HCT116 (cell line): ENCODE results near the gene HLA-F. TPM values are rescaled to one million over a fixed set of nuclear protein-coding genes. Genes with fewer than 3 reads are reported as not detected.

ENCODE experiments used
- ATAC-seq: fragments of 200-7000 bp; cut with Tn5 transposase; 2 replicates; pipeline ENCODE4 v1.9.1; 2020; ENCODE audit warnings: mild to moderate bottlenecking, moderate library complexity
- BruUV-seq: library from RNA; stranded (reverse); fragments of 400-500 nt; replicated peaks from 2 replicates; lab custom pipeline; 2021; lab: Mats Ljungman, UMichigan
- CTCF ChIA-PET: fragments of 300-600 bp; sonication (Branson Sonifier 250); formaldehyde crosslinking; loops from one replicate; lab custom pipeline; 2021; ENCODE audit warnings: antibody characterized with exemption; lab: Charles Lee
- POLR2A ChIA-PET: fragments of 300-600, 350-600 bp; sonication (Branson Sonifier 250); formaldehyde crosslinking; loops from one replicate; lab custom pipeline; 2021; ENCODE audit warnings: antibody characterized with exemption; lab: Charles Lee
- RAD21 ChIA-PET, 2 experiments: fragments of 300-600 bp; sonication (Branson Sonifier 250); formaldehyde crosslinking; loops; one replicate each; lab custom pipeline; 2023; ENCODE audit warnings: low total read pairs in 2 of 2; ENCODE audit not compliant: uncharacterized antibody in 2 of 2, unreplicated experiment in 2 of 2, low non-redundant PET in 1 of 2; lab: Charles Lee
- DNase-seq: peaks from one replicate; pipeline ENCODE4 v3.0.0-alpha.2; 2010; ENCODE audit warnings: low read depth, low spot score
- H2AFZ ChIP-seq: fragments of 200-600 bp; shearing (Covaris generic), sonication (generic); 2 replicates; pipeline ENCODE4 v1.6.1; 2017; ENCODE audit warnings: low read depth, mixed run types, mixed read lengths, antibody characterized with exemption, low read length; ENCODE audit not compliant: poor library complexity, severe bottlenecking
- H3K27ac ChIP-seq: 2 replicates; pipeline ENCODE4 v1.5.1; 2012; ENCODE audit warnings: low read depth, low read length
- H3K27me3 ChIP-seq: fragments of 200-600 bp; sonication (generic); 2 replicates; pipeline ENCODE4 v1.6.1; 2016; ENCODE audit warnings: mixed run types, low read length, mixed read lengths; ENCODE audit not compliant: insufficient read depth
- H3K36me3 ChIP-seq, 2 experiments: fragments of 200-500 bp in 1 of 2; fragments of 200-600 bp in 1 of 2; sonication (Bioruptor generic) in 1 of 2; sonication (generic) in 1 of 2; 2 replicates each; pipeline versions ENCODE4 v1.5.1 to v1.6.1; 2014 to 2016; ENCODE audit warnings: low read length in 2 of 2, inconsistent platforms in 1 of 2, mixed read lengths in 1 of 2, mixed run types in 1 of 2; ENCODE audit not compliant: insufficient read depth in 2 of 2, control insufficient read depth in 1 of 2
- H3K4me1 ChIP-seq, 2 experiments: fragments of 200-600 bp in 1 of 2; sonication (generic) in 1 of 2; 2 replicates each; pipeline versions ENCODE4 v1.5.1 to v1.6.1; 2012 to 2017; ENCODE audit warnings: low read length in 2 of 2, inconsistent platforms in 1 of 2, mild to moderate bottlenecking in 1 of 2, mixed read lengths in 1 of 2, mixed run types in 1 of 2, moderate library complexity in 1 of 2; ENCODE audit not compliant: insufficient read depth in 2 of 2, control insufficient read depth in 1 of 2
- H3K4me2 ChIP-seq: fragments of 200-600 bp; sonication (generic); 2 replicates; pipeline ENCODE4 v1.6.1; 2017; ENCODE audit warnings: mixed run types, low read length, mixed read lengths
- H3K4me3 ChIP-seq, 2 experiments: fragments of 200-600 bp in 1 of 2; sonication (generic) in 1 of 2; replicated peaks in 1 of 2; 2 replicates each; pipeline ENCODE4 v1.5.1; 2011 to 2016; ENCODE audit warnings: low read length in 2 of 2, control low read depth in 1 of 2, low read depth in 1 of 2, mild to moderate bottlenecking in 1 of 2, mixed read lengths in 1 of 2, mixed run types in 1 of 2
- H3K79me2 ChIP-seq: fragments of 200-600 bp; sonication (generic); 2 replicates; pipeline ENCODE4 v1.6.1; 2017; ENCODE audit warnings: mild to moderate bottlenecking, mixed run types, low read length, moderate library complexity, mixed read lengths; ENCODE audit not compliant: insufficient read depth
- H3K9ac ChIP-seq: fragments of 200-600 bp; sonication (generic); 2 replicates; pipeline ENCODE4 v1.6.1; 2016; ENCODE audit warnings: low read length, mixed read lengths
- H3K9me2 ChIP-seq: fragments of 200-600 bp; sonication (generic), shearing (Covaris generic); 2 replicates; pipeline ENCODE4 v1.6.1; 2017; ENCODE audit warnings: mixed run types, mild to moderate bottlenecking, moderate library complexity; ENCODE audit not compliant: insufficient read depth
- H3K9me3 ChIP-seq, 2 experiments: fragments of 200-500 bp in 1 of 2; fragments of 200-600 bp in 1 of 2; sonication (Bioruptor generic) in 1 of 2; sonication (generic) in 1 of 2; 2 replicates each; pipeline ENCODE4 v1.6.1; 2014 to 2017; ENCODE audit warnings: low read length in 2 of 2, mixed read lengths in 2 of 2, inconsistent platforms in 1 of 2, low read depth in 1 of 2, mild to moderate bottlenecking in 1 of 2, mixed run types in 1 of 2, moderate library complexity in 1 of 2; ENCODE audit not compliant: control insufficient read depth in 1 of 2, insufficient read depth in 1 of 2
- H4K20me1 ChIP-seq: fragments of 200-600 bp; sonication (generic), shearing (Covaris generic); 2 replicates; pipeline ENCODE4 v1.6.1; 2017; ENCODE audit warnings: mixed run types, mild to moderate bottlenecking, moderate library complexity; ENCODE audit not compliant: insufficient read depth
- ELF1 ChIP-seq: IDR thresholded peaks from 2 replicates; pipeline ENCODE4 v1.6.1; 2012; ENCODE audit warnings: low read depth, borderline replicate concordance
- FOSL1 ChIP-seq: IDR thresholded peaks from 2 replicates; pipeline ENCODE4 v1.6.1; 2012; ENCODE audit warnings: low read depth
- JUND ChIP-seq: IDR thresholded peaks from 2 replicates; pipeline ENCODE4 v1.6.1; 2012
- POLR2AphosphoS5 ChIP-seq: IDR thresholded peaks from 2 replicates; pipeline ENCODE4 v1.6.1; 2011; ENCODE audit warnings: mild to moderate bottlenecking, low read depth, low read length, moderate library complexity
- RAD21 ChIP-seq: IDR thresholded peaks from 2 replicates; pipeline ENCODE4 v1.6.1; 2012; ENCODE audit warnings: low read depth, mild to moderate bottlenecking
- SIN3A ChIP-seq: IDR thresholded peaks from 2 replicates; pipeline ENCODE4 v1.6.1; 2012; ENCODE audit warnings: low read depth
- SP1 ChIP-seq: IDR thresholded peaks from 2 replicates; pipeline ENCODE4 v1.6.1; 2012; ENCODE audit warnings: low read depth
- SRF ChIP-seq: IDR thresholded peaks from 2 replicates; pipeline ENCODE4 v1.6.1; 2012; ENCODE audit warnings: low read depth
- TCF7L2 ChIP-seq: IDR thresholded peaks from 2 replicates; pipeline ENCODE4 v1.7.0; 2011; ENCODE audit warnings: borderline replicate concordance, inconsistent platforms; ENCODE audit not compliant: insufficient read depth, insufficient read length; ENCODE audit errors: extremely low read depth
- ZFX ChIP-seq: fragments of 450-650 bp; IDR thresholded peaks from 2 replicates; pipeline ENCODE4 v1.6.1; 2017
- ZNF274 ChIP-seq: fragments of 200-500 bp; sonication (Bioruptor generic); IDR thresholded peaks from 2 replicates; pipeline ENCODE4 v1.6.1; 2014; ENCODE audit warnings: mild to moderate bottlenecking, low read depth, low read length, inconsistent platforms
- intact Hi-C: fragments of 100-400 bp; cut with micrococcal nuclease; formaldehyde crosslinking; loops from 2 replicates; pipeline ENCODE4 v1.10.0; 2022
- total RNA-seq: library from RNA; stranded (reverse); gene quantifications from one replicate; pipeline ENCODE4 v1.2.1, GENCODE V29; 2021; ENCODE audit not compliant: unreplicated experiment
- TF ChIP-seq, protein P1 (sequence below): IDR thresholded peaks from 2 replicates; pipeline ENCODE4 v1.6.1; 2012
- TF ChIP-seq, protein P2 (sequence below): IDR thresholded peaks from 2 replicates; pipeline ENCODE4 v1.6.1; 2012
- TF ChIP-seq, protein P3 (sequence below): IDR thresholded peaks from 2 replicates; pipeline ENCODE4 v1.6.1; 2012; ENCODE audit warnings: low read depth

The HLA-F gene
- total RNA-seq, 1 experiment from 2014 or later = 24.6 TPM

DNA sequence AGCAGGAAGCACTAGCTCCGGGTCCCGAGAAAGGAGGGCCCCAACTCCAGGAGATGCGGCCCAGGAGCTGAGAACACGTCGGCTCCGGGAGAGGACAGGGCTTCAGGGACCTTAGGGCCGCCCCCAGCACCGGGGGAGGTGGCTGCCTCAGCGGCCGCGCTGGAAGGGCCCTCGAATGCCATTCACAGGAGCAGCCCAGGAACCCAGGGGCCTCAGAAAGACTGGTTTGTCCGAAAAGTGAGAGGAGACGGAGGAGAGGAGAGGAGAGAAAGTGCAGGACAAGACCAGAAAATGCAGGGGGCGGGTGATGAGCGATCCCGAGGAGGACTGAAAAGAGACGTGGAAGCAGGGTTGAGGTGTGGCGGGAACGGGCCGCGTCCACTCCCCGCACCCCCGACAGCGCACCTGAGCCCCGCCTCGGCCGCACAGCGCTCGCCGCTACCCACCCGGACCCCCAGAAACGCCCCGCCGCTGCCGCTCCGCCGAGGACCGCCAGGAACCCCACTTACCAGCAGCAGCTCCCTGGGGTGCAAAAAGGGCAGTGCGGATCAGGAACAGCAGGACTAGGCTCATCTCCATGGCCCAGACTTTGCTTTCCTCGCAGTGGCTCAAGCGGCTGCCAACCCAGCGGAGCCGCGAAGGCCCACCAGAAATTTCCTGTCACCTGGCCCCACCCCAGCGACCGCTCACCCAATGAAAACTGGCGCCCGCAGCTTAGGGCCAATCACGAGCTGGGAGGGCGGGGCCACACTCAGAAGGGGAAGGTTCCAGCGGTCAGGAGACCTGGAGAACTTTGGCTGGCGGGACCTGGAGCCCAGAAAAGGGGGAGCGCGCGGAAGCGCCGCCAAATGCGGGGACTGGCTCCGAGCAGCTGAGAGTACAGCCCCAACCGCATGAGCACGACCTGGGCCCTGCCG, 25.4 kb downstream of the HLA-F start:
- no peaks in the 10 kb centered on the region for H3K9me3 ChIP-seq
- H3K9ac ChIP-seq = peak overlapping the region; percentile 66
- RAD21 ChIA-PET = no interaction called here
- ATAC-seq = peak; percentile 81
- H3K36me3 ChIP-seq = peaks cover 0 to 4% of the 10 kb centered on the region in 2 experiments; a peak in 1 of 4 replicates
- peak overlapping the region; percentile 76 for H2AFZ ChIP-seq
- peak overlapping the region; percentile 41; the same call in 1 of the 2 replicates for H3K27ac ChIP-seq
- H3K27me3 ChIP-seq = no peaks in the 10 kb centered on the region
- H3K4me3 ChIP-seq = peak overlapping the region; percentile 71 to 87
- peaks cover 3 to 30% of the 10 kb centered on the region in 2 experiments; a peak in 3 of 4 replicates for H3K4me1 ChIP-seq
- no peaks in the 10 kb centered on the region for H4K20me1 ChIP-seq
- peak; percentile 74 for TF ChIP-seq POLR2AphosphoS5
- TF ChIP-seq SP1 = peak; percentile 61; the same call in 1 of the 2 replicates
- peak; percentile 25; the same call in 1 of the 2 replicates for TF ChIP-seq ZFX
- TF ChIP-seq, protein P1, sequence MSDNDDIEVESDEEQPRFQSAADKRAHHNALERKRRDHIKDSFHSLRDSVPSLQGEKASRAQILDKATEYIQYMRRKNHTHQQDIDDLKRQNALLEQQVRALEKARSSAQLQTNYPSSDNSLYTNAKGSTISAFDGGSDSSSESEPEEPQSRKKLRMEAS = peak; percentile 41; the same call in 1 of the 2 replicates
- no peak for TF ChIP-seq SIN3A
- TF ChIP-seq, all 23 proteins: peak for 4
- Histone ChIP-seq H3K9me2 (no peaks in the 10 kb centered on the region), H3K79me2 (no peaks in the 10 kb centered on the region; the same call in 1 of the 2 replicates), H3K4me2 (peak overlapping the region; percentile 97)
- intact Hi-C loops = no loop called here
- peak; percentile 69 for DNase-seq
- no TSS peak for BruUV-seq
- ChIA-PET POLR2A (interaction anchor here (0.6 to 1.8 kb wide), 2 partner anchors 10 to 815 kb away, joined by 3 to 12 read pairs; no protein-coding TSS in a partner anchor), CTCF (interaction anchor here (1.1 to 2.3 kb wide), 5 partner anchors 9 to 101 kb away, joined by 3 to 17 read pairs (median 7); no protein-coding TSS in a partner anchor)

DNA sequence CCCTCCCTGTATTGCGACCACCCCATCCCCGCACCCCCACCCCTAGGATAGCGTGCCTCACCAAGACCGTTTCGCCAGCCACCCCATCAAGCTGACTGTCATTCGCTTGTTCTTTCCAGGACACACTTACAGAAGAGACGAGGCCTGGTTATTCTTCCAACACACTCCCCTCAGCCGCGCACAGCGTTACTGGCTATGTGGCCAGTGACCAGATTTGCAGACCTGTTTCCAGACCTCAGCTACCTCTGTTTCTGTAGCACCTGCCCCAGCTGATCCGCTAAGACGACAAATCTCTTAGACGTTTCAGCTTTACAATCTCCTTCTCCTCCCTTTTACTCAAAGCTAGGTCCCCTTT, 26.1 kb downstream of the HLA-F start:
- DNase-seq (no peak), ATAC-seq (peak; percentile 1; the same call in 1 of the 2 replicates)
- H3K4me1 ChIP-seq = peaks cover 3 to 32% of the 10 kb centered on the region in 2 experiments; a peak in 3 of 4 replicates
- POLR2A ChIA-PET = interaction anchor here (0.6 to 1.8 kb wide), 2 partner anchors 9 to 814 kb away, joined by 3 to 12 read pairs; no protein-coding TSS in a partner anchor
- RAD21 ChIA-PET = no interaction called here
- no peaks in the 10 kb centered on the region for H3K27me3 ChIP-seq
- no peaks in the 10 kb centered on the region; the same call in 1 of the 2 replicates for H3K79me2 ChIP-seq
- TF ChIP-seq SP1 (no peak), ELF1 (no peak), ZNF274 (no peak), ZFX (no peak), RAD21 (no peak), SRF (no peak), FOSL1 (no peak), JUND (no peak), TCF7L2 (no peak)
- TF ChIP-seq, protein P2, sequence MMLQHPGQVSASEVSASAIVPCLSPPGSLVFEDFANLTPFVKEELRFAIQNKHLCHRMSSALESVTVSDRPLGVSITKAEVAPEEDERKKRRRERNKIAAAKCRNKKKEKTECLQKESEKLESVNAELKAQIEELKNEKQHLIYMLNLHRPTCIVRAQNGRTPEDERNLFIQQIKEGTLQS = no peak
- TF ChIP-seq, protein P3, sequence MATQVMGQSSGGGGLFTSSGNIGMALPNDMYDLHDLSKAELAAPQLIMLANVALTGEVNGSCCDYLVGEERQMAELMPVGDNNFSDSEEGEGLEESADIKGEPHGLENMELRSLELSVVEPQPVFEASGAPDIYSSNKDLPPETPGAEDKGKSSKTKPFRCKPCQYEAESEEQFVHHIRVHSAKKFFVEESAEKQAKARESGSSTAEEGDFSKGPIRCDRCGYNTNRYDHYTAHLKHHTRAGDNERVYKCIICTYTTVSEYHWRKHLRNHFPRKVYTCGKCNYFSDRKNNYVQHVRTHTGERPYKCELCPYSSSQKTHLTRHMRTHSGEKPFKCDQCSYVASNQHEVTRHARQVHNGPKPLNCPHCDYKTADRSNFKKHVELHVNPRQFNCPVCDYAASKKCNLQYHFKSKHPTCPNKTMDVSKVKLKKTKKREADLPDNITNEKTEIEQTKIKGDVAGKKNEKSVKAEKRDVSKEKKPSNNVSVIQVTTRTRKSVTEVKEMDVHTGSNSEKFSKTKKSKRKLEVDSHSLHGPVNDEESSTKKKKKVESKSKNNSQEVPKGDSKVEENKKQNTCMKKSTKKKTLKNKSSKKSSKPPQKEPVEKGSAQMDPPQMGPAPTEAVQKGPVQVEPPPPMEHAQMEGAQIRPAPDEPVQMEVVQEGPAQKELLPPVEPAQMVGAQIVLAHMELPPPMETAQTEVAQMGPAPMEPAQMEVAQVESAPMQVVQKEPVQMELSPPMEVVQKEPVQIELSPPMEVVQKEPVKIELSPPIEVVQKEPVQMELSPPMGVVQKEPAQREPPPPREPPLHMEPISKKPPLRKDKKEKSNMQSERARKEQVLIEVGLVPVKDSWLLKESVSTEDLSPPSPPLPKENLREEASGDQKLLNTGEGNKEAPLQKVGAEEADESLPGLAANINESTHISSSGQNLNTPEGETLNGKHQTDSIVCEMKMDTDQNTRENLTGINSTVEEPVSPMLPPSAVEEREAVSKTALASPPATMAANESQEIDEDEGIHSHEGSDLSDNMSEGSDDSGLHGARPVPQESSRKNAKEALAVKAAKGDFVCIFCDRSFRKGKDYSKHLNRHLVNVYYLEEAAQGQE = no peak
- no peaks in the 10 kb centered on the region for H3K9me3 ChIP-seq
- 0 out of 4 replicates have a peak, but pooled peaks cover 0 to 3% of the 10 kb centered on the region in 2 experiments for H3K36me3 ChIP-seq
- H2AFZ ChIP-seq = no peak overlapping the region
- H4K20me1 ChIP-seq = no peaks in the 10 kb centered on the region
- intact Hi-C loops = no loop called here
- peak overlapping the region; percentile 71 to 87 for H3K4me3 ChIP-seq
- CTCF ChIA-PET = interaction anchor here (1.1 to 2.3 kb wide), 5 partner anchors 9 to 101 kb away, joined by 3 to 17 read pairs (median 7); no protein-coding TSS in a partner anchor
- no peak overlapping the region for H3K27ac ChIP-seq
- no peak overlapping the region; the same call in 1 of the 2 replicates for H3K9ac ChIP-seq
- H3K9me2 ChIP-seq = no peaks in the 10 kb centered on the region
- BruUV-seq = no TSS peak
- peak overlapping the region; percentile 97 for H3K4me2 ChIP-seq
